Keratinocyte (primary cell): ENCODE results near the gene PITPNM3. TPM values are rescaled to one million over a fixed set of nuclear protein-coding genes. Genes with fewer than 3 reads are reported as not detected.

Experiments
- DNase-seq: peaks from one replicate; pipeline ENCODE4 v3.0.0-alpha.2; 2011; ENCODE audit warnings: low read depth, missing footprints, low spot score
- FAIRE-seq: peaks from 2 replicates; lab custom pipeline; 2011; peaks lifted over from hg19 to GRCh38; lab: Jason Lieb, UNC
- H2AFZ ChIP-seq: 2 replicates; pipeline ENCODE4 v1.6.0; 2012; ENCODE audit warnings: low read length, control low read depth, inconsistent platforms; ENCODE audit not compliant: control insufficient read depth
- H3K27ac ChIP-seq: 2 replicates; pipeline ENCODE4 v1.5.1; 2011; ENCODE audit warnings: low read length; ENCODE audit not compliant: control insufficient read depth, insufficient read depth
- H3K27me3 ChIP-seq: 3 replicates; pipeline ENCODE4 v1.6.0; 2011; ENCODE audit warnings: low read length; ENCODE audit not compliant: control insufficient read depth, insufficient read depth; ENCODE audit errors: extremely low read depth
- H3K36me3 ChIP-seq, 2 experiments: 2 replicates in 1 of 2; 3 replicates in 1 of 2; pipeline ENCODE4 v1.5.1; 2011; ENCODE audit warnings: low read length in 2 of 2, mild to moderate bottlenecking in 1 of 2; ENCODE audit not compliant: control insufficient read depth in 2 of 2, insufficient read depth in 2 of 2; ENCODE audit errors: extremely low read depth in 1 of 2
- H3K4me1 ChIP-seq: 3 replicates; pipeline ENCODE4 v1.5.1; 2011; ENCODE audit warnings: low read length; ENCODE audit not compliant: control insufficient read depth, insufficient read depth; ENCODE audit errors: extremely low read depth
- H3K4me2 ChIP-seq: 3 replicates; pipeline ENCODE4 v1.6.0; 2011; ENCODE audit warnings: low read depth, low read length; ENCODE audit not compliant: control insufficient read depth, insufficient read depth; ENCODE audit errors: extremely low read depth
- H3K4me3 ChIP-seq, 3 experiments: fragments of 200-600 bp in 1 of 3; sonication (generic) in 1 of 3; 2 replicates in 2 of 3; 3 replicates in 1 of 3; pipeline ENCODE4 v1.5.1; 2011 to 2016; ENCODE audit warnings: low read length in 3 of 3, mild to moderate bottlenecking in 3 of 3, control low read depth in 2 of 3, inconsistent platforms in 1 of 3, low read depth in 1 of 3, mixed read lengths in 1 of 3, mixed run types in 1 of 3, moderate library complexity in 1 of 3; ENCODE audit not compliant: control insufficient read depth in 2 of 3, insufficient read depth in 2 of 3; ENCODE audit errors: extremely low read depth in 1 of 3
- H3K79me2 ChIP-seq: 2 replicates; pipeline ENCODE4 v1.6.0; 2012; ENCODE audit warnings: low read length; ENCODE audit not compliant: control insufficient read depth, insufficient read depth
- H3K9ac ChIP-seq: 3 replicates; pipeline ENCODE4 v1.6.0; 2011; ENCODE audit warnings: low read length; ENCODE audit not compliant: control insufficient read depth, insufficient read depth; ENCODE audit errors: extremely low read depth
- H3K9me1 ChIP-seq: 3 replicates; pipeline ENCODE4 v1.6.0; 2011; ENCODE audit warnings: low read length; ENCODE audit not compliant: control insufficient read depth, insufficient read depth; ENCODE audit errors: extremely low read depth
- H3K9me3 ChIP-seq: 2 replicates; pipeline ENCODE4 v1.5.1; 2012; ENCODE audit warnings: low read depth, low read length; ENCODE audit not compliant: control insufficient read depth
- H4K20me1 ChIP-seq: 3 replicates; pipeline ENCODE4 v1.6.0; 2011; ENCODE audit warnings: low read length; ENCODE audit not compliant: control insufficient read depth, insufficient read depth; ENCODE audit errors: extremely low read depth
- CTCF ChIP-seq, 3 experiments: IDR thresholded peaks in 1 of 3; conservative IDR thresholded peaks in 1 of 3; optimal IDR thresholded peaks in 1 of 3; 2 replicates in 2 of 3; 3 replicates in 1 of 3; pipeline versions ENCODE3 to v1.5.1; 2011; ENCODE audit warnings: low read length in 3 of 3, mild to moderate bottlenecking in 3 of 3, moderate library complexity in 2 of 3, control low read depth in 1 of 3, inconsistent platforms in 1 of 3; ENCODE audit not compliant: insufficient read depth in 2 of 3; ENCODE audit errors: extremely low read depth in 1 of 3
- EZH2 ChIP-seq: IDR thresholded peaks from one replicate; pipeline ENCODE4 v1.6.1; 2012; ENCODE audit warnings: inconsistent platforms, mild to moderate bottlenecking, low read length, moderate library complexity
- dilution Hi-C: fragments of 300-500 bp; cut with MboI; formaldehyde crosslinking; loops from one replicate; pipeline ENCODE4 v1.7.0; 2020; ENCODE audit warnings: low sequenced_read_pairs; ENCODE audit not compliant: extremely low pct_ligation_motif_present
- polyA plus RNA-seq, 5 experiments: library from polyadenylated mRNA; depleted of rRNA in 3 of 5; stranded (reverse) in 3 of 5; stranded (forward) in 1 of 5; unstranded in 1 of 5; fragments of >200 nt; gene quantifications; 1 replicate in 1 of 5; 2 replicates in 3 of 5; 3 replicates in 1 of 5; pipeline versions ENCODE4 v1.2.1 to v1.2.3, GENCODE V29; 2011 to 2012; ENCODE audit warnings: missing spikeins in 2 of 5, low read depth in 1 of 5, low replicate concordance in 1 of 5

PITPNM3 gene
- polyA plus RNA-seq, 1 donor (not counting 4 experiments of a cell fraction or from before 2014, with no cell fraction given) = 7.7 TPM

GRCh38 chr17:6559753-6560215, 3.4 kb upstream of the PITPNM3 start:
- no peak overlapping the region for H3K4me3 ChIP-seq
- DNase-seq (no peak), FAIRE-seq (no peak)
- H4K20me1 ChIP-seq = no peaks in the 10 kb centered on the region
- no peaks in the 10 kb centered on the region for H3K27me3 ChIP-seq
- no peak overlapping the region for H2AFZ ChIP-seq
- H3K4me1 ChIP-seq = peaks cover 7% of the 10 kb centered on the region
- H3K4me2 ChIP-seq = no peak overlapping the region
- dilution Hi-C loops = no loop called here
- TF ChIP-seq EZH2 (no peak), CTCF (optimal IDR thresholded peaks at IDR 0.05 in 1 of 3, IDR thresholded peaks at IDR 0.05 in 1 of 3, conservative IDR thresholded peaks at IDR 0.05 in 1 of 3; ENCODE audit: extremely low read depth in 1 of 3, insufficient read depth in 2 of 3, low read length in 3 of 3) (no peak)
- H3K79me2 ChIP-seq = no peaks in the 10 kb centered on the region
- no peaks in the 10 kb centered on the region for H3K36me3 ChIP-seq
- H3K9me3 ChIP-seq = no peaks in the 10 kb centered on the region
- no peak overlapping the region for H3K27ac ChIP-seq
- H3K9me1 ChIP-seq = no peaks in the 10 kb centered on the region
- no peak overlapping the region for H3K9ac ChIP-seq

- no peaks in the 10 kb centered on the region for H3K36me3 ChIP-seq
- no peaks in the 10 kb centered on the region for H4K20me1 ChIP-seq
- no peaks in the 10 kb centered on the region for H3K27me3 ChIP-seq
- H3K27ac ChIP-seq = no peak overlapping the region
- no peak overlapping the region for H2AFZ ChIP-seq
- no peaks in the 10 kb centered on the region for H3K9me1 ChIP-seq
- TF ChIP-seq EZH2 = no peak
- TF ChIP-seq CTCF (optimal IDR thresholded peaks at IDR 0.05 in 1 of 3, IDR thresholded peaks at IDR 0.05 in 1 of 3, conservative IDR thresholded peaks at IDR 0.05 in 1 of 3; ENCODE audit: extremely low read depth in 1 of 3, insufficient read depth in 2 of 3, low read length in 3 of 3) = no peak
- no peak for FAIRE-seq
- no peak overlapping the region for H3K9ac ChIP-seq
- H3K4me3 ChIP-seq = no peak overlapping the region
- peaks cover 13% of the 10 kb centered on the region for H3K4me1 ChIP-seq
- dilution Hi-C loops = no loop called here
- DNase-seq = no peak
- H3K9me3 ChIP-seq = no peaks in the 10 kb centered on the region
- no peak overlapping the region for H3K4me2 ChIP-seq
- H3K79me2 ChIP-seq = no peaks in the 10 kb centered on the region
Observed at GRCh38 chr17:6558932-6559752, 2.8 kb upstream of the PITPNM3 start.
